HEK293 (cell line): ENCODE results near the gene TRIP11.

Source experiments
- ZNF354C ChIP-seq: fragments of 450-650 bp; formaldehyde crosslinking; IDR thresholded peaks from 2 replicates; pipeline ENCODE4 v1.5.1; 2016; ENCODE audit warnings: missing biosample characterization, missing genetic modification characterization, low read depth, borderline replicate concordance
- ZNF404 ChIP-seq: fragments of 450-650 bp; formaldehyde crosslinking; IDR thresholded peaks from 2 replicates; pipeline ENCODE4 v1.5.1; 2017; ENCODE audit warnings: missing biosample characterization, missing genetic modification characterization
- ZNF660 ChIP-seq: fragments of 450-650 bp; IDR thresholded peaks from 2 replicates; pipeline ENCODE4 v1.5.1; 2018; ENCODE audit warnings: missing biosample characterization, mild to moderate bottlenecking, missing genetic modification characterization
- ZNF792 ChIP-seq: fragments of 450-650 bp; formaldehyde crosslinking; IDR thresholded peaks from 2 replicates; pipeline ENCODE4 v1.5.1; 2016; ENCODE audit warnings: missing biosample characterization, missing genetic modification characterization
- TF ChIP-seq, protein P1 (sequence below): fragments of 450-650 bp; formaldehyde crosslinking; IDR thresholded peaks from 2 replicates; pipeline ENCODE4 v1.5.1; 2016; ENCODE audit warnings: missing biosample characterization, missing genetic modification characterization
- TF ChIP-seq, protein P2 (sequence below): fragments of 450-650 bp; formaldehyde crosslinking; IDR thresholded peaks from 2 replicates; pipeline ENCODE4 v1.5.1; 2016; ENCODE audit warnings: missing biosample characterization, missing genetic modification characterization, low read depth
- TF ChIP-seq, protein P3 (sequence below): fragments of 450-650 bp; formaldehyde crosslinking; IDR thresholded peaks from 2 replicates; pipeline ENCODE4 v1.5.1; 2016; ENCODE audit warnings: missing biosample characterization, missing genetic modification characterization

DNA sequence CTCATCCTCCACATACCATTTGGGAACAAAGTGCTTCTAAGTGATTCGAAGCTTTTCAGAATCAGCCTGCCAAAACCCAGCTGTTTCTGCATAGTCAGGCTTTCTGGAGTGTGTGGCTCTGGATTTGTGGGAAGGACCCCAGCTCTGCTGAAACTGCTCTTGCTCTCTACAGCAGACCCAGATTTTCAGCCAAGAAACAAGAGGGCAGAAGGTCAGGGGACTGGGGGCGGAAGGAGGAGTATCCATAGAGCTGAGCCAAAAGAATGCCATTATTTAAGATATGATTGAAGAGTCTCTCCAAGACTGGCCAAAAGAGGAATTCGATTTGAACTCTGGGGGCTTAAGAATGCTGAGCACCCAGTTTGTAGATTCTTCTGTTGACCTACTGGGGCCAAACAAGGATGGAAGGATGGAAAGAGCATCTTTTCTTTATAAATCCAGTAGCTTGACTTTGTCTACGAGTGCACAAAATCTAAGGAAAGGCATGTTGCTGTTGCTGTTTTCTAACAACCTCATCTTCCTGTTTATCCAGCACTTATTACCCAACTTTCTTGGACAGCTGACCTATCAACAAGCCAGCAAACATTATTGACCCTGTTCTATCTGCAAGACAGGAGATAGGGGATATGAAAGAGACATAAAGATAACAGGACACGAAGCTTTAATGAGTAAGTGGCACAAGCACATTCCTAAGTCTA, 121.5 kb downstream of the TRIP11 start:
- TF ChIP-seq, protein P1, sequence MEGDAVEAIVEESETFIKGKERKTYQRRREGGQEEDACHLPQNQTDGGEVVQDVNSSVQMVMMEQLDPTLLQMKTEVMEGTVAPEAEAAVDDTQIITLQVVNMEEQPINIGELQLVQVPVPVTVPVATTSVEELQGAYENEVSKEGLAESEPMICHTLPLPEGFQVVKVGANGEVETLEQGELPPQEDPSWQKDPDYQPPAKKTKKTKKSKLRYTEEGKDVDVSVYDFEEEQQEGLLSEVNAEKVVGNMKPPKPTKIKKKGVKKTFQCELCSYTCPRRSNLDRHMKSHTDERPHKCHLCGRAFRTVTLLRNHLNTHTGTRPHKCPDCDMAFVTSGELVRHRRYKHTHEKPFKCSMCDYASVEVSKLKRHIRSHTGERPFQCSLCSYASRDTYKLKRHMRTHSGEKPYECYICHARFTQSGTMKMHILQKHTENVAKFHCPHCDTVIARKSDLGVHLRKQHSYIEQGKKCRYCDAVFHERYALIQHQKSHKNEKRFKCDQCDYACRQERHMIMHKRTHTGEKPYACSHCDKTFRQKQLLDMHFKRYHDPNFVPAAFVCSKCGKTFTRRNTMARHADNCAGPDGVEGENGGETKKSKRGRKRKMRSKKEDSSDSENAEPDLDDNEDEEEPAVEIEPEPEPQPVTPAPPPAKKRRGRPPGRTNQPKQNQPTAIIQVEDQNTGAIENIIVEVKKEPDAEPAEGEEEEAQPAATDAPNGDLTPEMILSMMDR: no peak
- no peak for TF ChIP-seq ZNF792 (tag by site-specific recombination)
- TF ChIP-seq, protein P2, sequence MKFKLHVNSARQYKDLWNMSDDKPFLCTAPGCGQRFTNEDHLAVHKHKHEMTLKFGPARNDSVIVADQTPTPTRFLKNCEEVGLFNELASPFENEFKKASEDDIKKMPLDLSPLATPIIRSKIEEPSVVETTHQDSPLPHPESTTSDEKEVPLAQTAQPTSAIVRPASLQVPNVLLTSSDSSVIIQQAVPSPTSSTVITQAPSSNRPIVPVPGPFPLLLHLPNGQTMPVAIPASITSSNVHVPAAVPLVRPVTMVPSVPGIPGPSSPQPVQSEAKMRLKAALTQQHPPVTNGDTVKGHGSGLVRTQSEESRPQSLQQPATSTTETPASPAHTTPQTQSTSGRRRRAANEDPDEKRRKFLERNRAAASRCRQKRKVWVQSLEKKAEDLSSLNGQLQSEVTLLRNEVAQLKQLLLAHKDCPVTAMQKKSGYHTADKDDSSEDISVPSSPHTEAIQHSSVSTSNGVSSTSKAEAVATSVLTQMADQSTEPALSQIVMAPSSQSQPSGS (tag by site-specific recombination): no peak
- TF ChIP-seq ZNF660: no peak
- TF ChIP-seq, protein P3, sequence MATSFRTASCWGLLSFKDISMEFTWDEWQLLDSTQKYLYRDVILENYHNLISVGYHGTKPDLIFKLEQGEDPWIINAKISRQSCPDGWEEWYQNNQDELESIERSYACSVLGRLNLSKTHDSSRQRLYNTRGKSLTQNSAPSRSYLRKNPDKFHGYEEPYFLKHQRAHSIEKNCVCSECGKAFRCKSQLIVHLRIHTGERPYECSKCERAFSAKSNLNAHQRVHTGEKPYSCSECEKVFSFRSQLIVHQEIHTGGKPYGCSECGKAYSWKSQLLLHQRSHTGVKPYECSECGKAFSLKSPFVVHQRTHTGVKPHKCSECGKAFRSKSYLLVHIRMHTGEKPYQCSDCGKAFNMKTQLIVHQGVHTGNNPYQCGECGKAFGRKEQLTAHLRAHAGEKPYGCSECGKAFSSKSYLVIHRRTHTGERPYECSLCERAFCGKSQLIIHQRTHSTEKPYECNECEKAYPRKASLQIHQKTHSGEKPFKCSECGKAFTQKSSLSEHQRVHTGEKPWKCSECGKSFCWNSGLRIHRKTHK (tag by site-specific recombination): no peak
- TF ChIP-seq ZNF354C (tag by site-specific recombination): no peak
- TF ChIP-seq ZNF404 (tag by site-specific recombination): no peak
